Caco-2 (cell line): Measurements from ENCODE around the gene MICAL3. TPM values are rescaled to one million over a fixed set of nuclear protein-coding genes. Genes with fewer than 3 reads are reported as not detected.
A peak's percentile ranks its signal among the peaks of the same experiment; 100 is the strongest.
"Not testable (repeated sequence)": the region's sequence is repeated elsewhere in the genome, so short reads cannot be mapped to it uniquely, and the experiment has no call there.

ENCODE experiments used
- BruUV-seq: library from RNA; stranded (reverse); fragments of 400-500 nt; replicated peaks from 2 replicates; lab custom pipeline; 2021; lab: Mats Ljungman, UMichigan
- CTCF ChIA-PET: fragments of 300-600 bp; sonication (Branson Sonifier 250); formaldehyde crosslinking; loops from one replicate; lab custom pipeline; 2022; ENCODE audit warnings: antibody characterized with exemption; lab: Charles Lee
- POLR2A ChIA-PET: fragments of 300-600 bp; sonication (Branson Sonifier 250); formaldehyde crosslinking; loops from one replicate; lab custom pipeline; 2022; ENCODE audit warnings: antibody characterized with exemption; lab: Charles Lee
- DNase-seq, 2 experiments: peaks; one replicate each; pipeline versions ENCODE4 v3.0.0 to v3.0.0-alpha.2; 2020 to 2022
- H3K27me3 ChIP-seq: replicated peaks from 2 replicates; pipeline ENCODE4 v1.6.0; 2011; ENCODE audit warnings: low read length; ENCODE audit not compliant: control insufficient read depth, insufficient read depth
- H3K36me3 ChIP-seq: 2 replicates; pipeline ENCODE4 v1.5.1; 2011; ENCODE audit warnings: low read length; ENCODE audit not compliant: control insufficient read depth, insufficient read depth
- H3K4me1 ChIP-seq: fragments of 250-450 bp; sonication (Bioruptor Pico); 2 replicates; pipeline ENCODE4 v1.5.1; 2020; ENCODE audit warnings: mild to moderate bottlenecking
- H3K4me3 ChIP-seq: 2 replicates; pipeline ENCODE4 v1.5.1; 2011; ENCODE audit warnings: low read depth, mild to moderate bottlenecking, control low read depth, low read length
- H3K9me3 ChIP-seq: fragments of 250-450 bp; sonication (Bioruptor Pico); 2 replicates; pipeline ENCODE4 v1.5.1; 2020; ENCODE audit warnings: mild to moderate bottlenecking, moderate library complexity
- H3K27ac Mint-ChIP-seq: one replicate; pipeline ENCODE4 v1.8.0; 2022; ENCODE audit warnings: mixed read lengths; ENCODE audit not compliant: unreplicated experiment
- H3K27me3 Mint-ChIP-seq: one replicate; pipeline ENCODE4 v1.8.0; 2022; ENCODE audit warnings: mixed read lengths; ENCODE audit not compliant: insufficient read depth, unreplicated experiment
- H3K36me3 Mint-ChIP-seq: one replicate; pipeline ENCODE4 v1.8.0; 2022; ENCODE audit warnings: mild to moderate bottlenecking, mixed read lengths; ENCODE audit not compliant: insufficient read depth, unreplicated experiment
- H3K4me1 Mint-ChIP-seq: one replicate; pipeline ENCODE4 v1.8.0; 2022; ENCODE audit warnings: low read depth, mixed read lengths; ENCODE audit not compliant: unreplicated experiment
- H3K4me3 Mint-ChIP-seq: one replicate; pipeline ENCODE4 v1.8.0; 2022; ENCODE audit warnings: mild to moderate bottlenecking, moderate library complexity, mixed read lengths; ENCODE audit not compliant: unreplicated experiment
- H3K9me3 Mint-ChIP-seq: one replicate; pipeline ENCODE4 v1.8.0; 2022; ENCODE audit warnings: mixed read lengths; ENCODE audit not compliant: unreplicated experiment
- CTCF ChIP-seq, 2 experiments: fragments of 200-600 bp in 1 of 2; IDR thresholded peaks; 1 replicate in 1 of 2; 2 replicates in 1 of 2; pipeline versions ENCODE4 v1.5.1 to v1.8.0; 2011 to 2022; ENCODE audit warnings: antibody characterized with exemption in 1 of 2, control low read depth in 1 of 2, inconsistent platforms in 1 of 2, low read depth in 1 of 2, low read length in 1 of 2, mild to moderate bottlenecking in 1 of 2, moderate library complexity in 1 of 2; ENCODE audit not compliant: insufficient read depth in 1 of 2, severe bottlenecking in 1 of 2, unreplicated experiment in 1 of 2
- intact Hi-C: fragments of 100-400 bp; cut with micrococcal nuclease; formaldehyde crosslinking; loops from one replicate; pipeline ENCODE4 v1.10.0; 2022; ENCODE audit not compliant: unreplicated experiment
- total RNA-seq: library from RNA; stranded (reverse); gene quantifications from 2 replicates; pipeline ENCODE4 v1.2.3, GENCODE V29; 2022

Gene MICAL3
- total RNA-seq, 1 experiment from 2014 or later, result 65.6 TPM

DNA sequence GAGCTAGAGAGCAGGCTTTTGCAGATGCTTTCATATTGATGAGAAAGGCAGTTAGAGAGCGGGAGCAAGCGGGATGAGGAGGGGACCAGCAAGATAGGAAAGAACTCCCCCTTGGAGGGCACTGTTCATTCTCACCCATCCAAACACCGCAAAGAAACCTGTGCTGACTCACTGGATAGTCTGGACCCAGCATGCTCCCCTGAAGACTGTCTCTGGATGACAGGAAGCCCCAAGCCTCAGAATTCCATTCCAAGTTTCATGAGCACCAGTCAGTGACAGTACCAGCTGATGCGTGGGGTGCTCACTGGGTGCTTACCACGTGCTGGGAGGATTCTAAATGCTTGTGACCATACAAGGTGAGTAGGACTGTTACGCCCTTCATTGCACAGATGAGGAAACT is 34.2 kb downstream of the MICAL3 start:
- no peaks in the 10 kb centered on the region; the same call in 1 of the 2 replicates for H3K36me3 ChIP-seq
- no peaks in the 10 kb centered on the region for H3K4me1 ChIP-seq
- Mint-ChIP-seq H3K4me1 (peaks cover 10% of the 10 kb centered on the region), H3K9me3 (no peaks in the 10 kb centered on the region), H3K27me3 (no peaks in the 10 kb centered on the region), H3K27ac (no peak overlapping the region), H3K36me3 (no peaks in the 10 kb centered on the region), H3K4me3 (no peak overlapping the region)
- no peak overlapping the region for H3K4me3 ChIP-seq
- no peaks in the 10 kb centered on the region for H3K27me3 ChIP-seq
- no peak for DNase-seq
- no peaks in the 10 kb centered on the region for H3K9me3 ChIP-seq
- CTCF ChIA-PET, result no interaction called here
- intact Hi-C loops, result loop anchor here (10.0 kb wide), 1 partner anchor 245 kb away; no protein-coding TSS in a partner anchor
- TF ChIP-seq CTCF (IDR thresholded peaks at IDR 0.05; ENCODE audit: insufficient read depth in 1 of 2, low read depth in 1 of 2, low read length in 1 of 2, severe bottlenecking in 1 of 2, unreplicated experiment in 1 of 2), result no peak
- no TSS peak for BruUV-seq
- POLR2A ChIA-PET, result no interaction called here

- H3K4me1 ChIP-seq, result no peaks in the 10 kb centered on the region
- no peak overlapping the region for H3K4me3 Mint-ChIP-seq
- CTCF ChIA-PET, result no interaction called here
These were observed 35.4 kb downstream of the MICAL3 start for GRCh38 chr22:17988800-17989513.

DNA sequence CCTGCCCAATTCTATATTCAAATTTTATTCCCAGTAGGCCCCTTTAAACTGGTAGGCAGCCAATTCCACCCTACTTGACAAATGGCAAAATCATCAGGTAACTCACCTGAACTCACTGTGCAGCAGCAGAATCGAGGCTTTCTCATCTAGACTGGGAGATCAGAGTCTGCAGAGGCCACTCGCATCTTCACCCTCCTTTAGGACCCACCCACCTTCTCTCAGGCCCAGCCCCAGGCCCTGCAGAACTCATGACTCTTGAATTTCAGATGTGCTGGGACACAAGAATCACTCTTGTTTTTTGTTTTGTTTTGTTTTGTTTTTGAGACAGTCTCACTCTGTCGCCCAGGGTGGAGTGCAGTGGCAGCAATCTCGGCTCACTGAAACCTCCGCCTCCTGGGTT is 38.8 kb downstream of the MICAL3 start:
- ChIA-PET POLR2A (no interaction called here), CTCF (no interaction called here)
- no peak for DNase-seq
- intact Hi-C loops, result no loop called here
- Histone ChIP-seq H3K9me3 (no peaks in the 10 kb centered on the region), H3K27me3 (no peaks in the 10 kb centered on the region), H3K4me3 (no peak overlapping the region), H3K4me1 (peaks cover 6% of the 10 kb centered on the region), H3K36me3 (no peaks in the 10 kb centered on the region; the same call in 1 of the 2 replicates)
- TF ChIP-seq CTCF (IDR thresholded peaks at IDR 0.05; ENCODE audit: insufficient read depth in 1 of 2, low read depth in 1 of 2, low read length in 1 of 2, severe bottlenecking in 1 of 2, unreplicated experiment in 1 of 2), result no peak
- H3K27me3 Mint-ChIP-seq, result no peaks in the 10 kb centered on the region
- H3K4me1 Mint-ChIP-seq, result peaks cover 30% of the 10 kb centered on the region
- H3K27ac Mint-ChIP-seq, result no peak overlapping the region
- H3K36me3 Mint-ChIP-seq, result peaks cover 9% of the 10 kb centered on the region
- no peaks in the 10 kb centered on the region for H3K9me3 Mint-ChIP-seq
- no peak overlapping the region for H3K4me3 Mint-ChIP-seq
- BruUV-seq, result no TSS peak

More at GRCh38 chr22:17988800-17989513, 35.4 kb downstream of the MICAL3 start:
- no peaks in the 10 kb centered on the region; the same call in 1 of the 2 replicates for H3K36me3 ChIP-seq
- POLR2A ChIA-PET, result no interaction called here
- H3K4me1 Mint-ChIP-seq, result peaks cover 13% of the 10 kb centered on the region
- H3K4me3 ChIP-seq, result no peak overlapping the region
- no peaks in the 10 kb centered on the region for H3K27me3 Mint-ChIP-seq
- no peaks in the 10 kb centered on the region for H3K27me3 ChIP-seq
- no peaks in the 10 kb centered on the region for H3K9me3 ChIP-seq
- peaks cover 3% of the 10 kb centered on the region for H3K36me3 Mint-ChIP-seq
- H3K27ac Mint-ChIP-seq, result peak overlapping the region; percentile 1
- TF ChIP-seq CTCF (IDR thresholded peaks at IDR 0.05; ENCODE audit: insufficient read depth in 1 of 2, low read depth in 1 of 2, low read length in 1 of 2, severe bottlenecking in 1 of 2, unreplicated experiment in 1 of 2), result no peak
- H3K9me3 Mint-ChIP-seq, result no peaks in the 10 kb centered on the region
- no peak for DNase-seq
- intact Hi-C loops, result no loop called here
- no TSS peak for BruUV-seq

- intact Hi-C loops, H3K27ac Mint-ChIP-seq, H3K27me3 ChIP-seq, DNase-seq, H3K9me3 ChIP-seq, BruUV-seq, CTCF ChIA-PET, POLR2A ChIA-PET, H3K36me3 ChIP-seq, H3K9me3 Mint-ChIP-seq, H3K4me3 Mint-ChIP-seq, H3K4me3 ChIP-seq, H3K27me3 Mint-ChIP-seq: not testable (repeated sequence)
- Mint-ChIP-seq H3K36me3 (peaks cover 11% of the 10 kb centered on the region), H3K4me1 (peaks cover 35% of the 10 kb centered on the region)
- H3K4me1 ChIP-seq, result peaks cover 11% of the 10 kb centered on the region
These were observed 39.3 kb downstream of the MICAL3 start for GRCh38 chr22:17985071-17985470.
